ENCODE results near the gene ARHGAP4. TPM values are rescaled to one million over a fixed set of nuclear protein-coding genes. Genes with fewer than 3 reads are reported as not detected.

ARHGAP4 gene
- total RNA-seq, 4 donors from 2014 or later, result 2.6 to 10.7 (median 4.4) TPM

DNA sequence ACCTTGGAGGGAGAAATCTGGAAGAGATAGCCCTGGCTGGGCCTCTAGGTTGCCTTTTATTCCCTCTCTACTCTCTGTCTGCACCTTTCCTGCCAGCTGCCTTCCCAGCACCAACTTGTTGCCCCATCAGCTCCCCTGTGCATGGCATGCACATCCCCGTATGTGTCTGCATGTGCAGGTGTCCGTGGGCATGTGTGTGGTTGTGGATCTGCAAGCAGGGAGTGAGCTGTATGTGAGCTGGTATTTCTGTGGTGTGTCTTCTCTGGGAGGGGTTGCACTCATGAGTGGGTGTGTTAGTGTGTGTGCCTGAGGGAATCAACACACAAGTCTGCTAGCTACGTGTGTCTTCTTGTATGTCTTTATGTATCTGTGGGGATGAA lies 50.0 kb downstream of the ARHGAP4 start:
- DNase-seq, result no peak
- TF ChIP-seq, protein P1, sequence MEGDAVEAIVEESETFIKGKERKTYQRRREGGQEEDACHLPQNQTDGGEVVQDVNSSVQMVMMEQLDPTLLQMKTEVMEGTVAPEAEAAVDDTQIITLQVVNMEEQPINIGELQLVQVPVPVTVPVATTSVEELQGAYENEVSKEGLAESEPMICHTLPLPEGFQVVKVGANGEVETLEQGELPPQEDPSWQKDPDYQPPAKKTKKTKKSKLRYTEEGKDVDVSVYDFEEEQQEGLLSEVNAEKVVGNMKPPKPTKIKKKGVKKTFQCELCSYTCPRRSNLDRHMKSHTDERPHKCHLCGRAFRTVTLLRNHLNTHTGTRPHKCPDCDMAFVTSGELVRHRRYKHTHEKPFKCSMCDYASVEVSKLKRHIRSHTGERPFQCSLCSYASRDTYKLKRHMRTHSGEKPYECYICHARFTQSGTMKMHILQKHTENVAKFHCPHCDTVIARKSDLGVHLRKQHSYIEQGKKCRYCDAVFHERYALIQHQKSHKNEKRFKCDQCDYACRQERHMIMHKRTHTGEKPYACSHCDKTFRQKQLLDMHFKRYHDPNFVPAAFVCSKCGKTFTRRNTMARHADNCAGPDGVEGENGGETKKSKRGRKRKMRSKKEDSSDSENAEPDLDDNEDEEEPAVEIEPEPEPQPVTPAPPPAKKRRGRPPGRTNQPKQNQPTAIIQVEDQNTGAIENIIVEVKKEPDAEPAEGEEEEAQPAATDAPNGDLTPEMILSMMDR (IDR thresholded peaks at IDR 0.05 in 4 of 5, conservative IDR thresholded peaks at IDR 0.05 in 1 of 5), result no peak
- TF ChIP-seq POLR2A (IDR thresholded peaks at IDR 0.05), result no peak
- Histone ChIP-seq H3K36me3 (no peaks in the 10 kb centered on the region), H3K4me1 (no peaks in the 10 kb centered on the region), H3K9me3 (no peaks in the 10 kb centered on the region), H3K4me3 (no peak overlapping the region), H3K27me3 (peaks cover 0 to 37% (median 13%) of the 10 kb centered on the region in 3 donors), H3K27ac (no peak overlapping the region)
- in situ Hi-C loops (cut with MboI; ENCODE audit: low sequenced_read_pairs in 4 of 4), result no loop called here
- intact Hi-C loops (cut with DNase I; ENCODE audit: low total_unique reads), result no loop called here
- ATAC-seq, result no peak

DNA sequence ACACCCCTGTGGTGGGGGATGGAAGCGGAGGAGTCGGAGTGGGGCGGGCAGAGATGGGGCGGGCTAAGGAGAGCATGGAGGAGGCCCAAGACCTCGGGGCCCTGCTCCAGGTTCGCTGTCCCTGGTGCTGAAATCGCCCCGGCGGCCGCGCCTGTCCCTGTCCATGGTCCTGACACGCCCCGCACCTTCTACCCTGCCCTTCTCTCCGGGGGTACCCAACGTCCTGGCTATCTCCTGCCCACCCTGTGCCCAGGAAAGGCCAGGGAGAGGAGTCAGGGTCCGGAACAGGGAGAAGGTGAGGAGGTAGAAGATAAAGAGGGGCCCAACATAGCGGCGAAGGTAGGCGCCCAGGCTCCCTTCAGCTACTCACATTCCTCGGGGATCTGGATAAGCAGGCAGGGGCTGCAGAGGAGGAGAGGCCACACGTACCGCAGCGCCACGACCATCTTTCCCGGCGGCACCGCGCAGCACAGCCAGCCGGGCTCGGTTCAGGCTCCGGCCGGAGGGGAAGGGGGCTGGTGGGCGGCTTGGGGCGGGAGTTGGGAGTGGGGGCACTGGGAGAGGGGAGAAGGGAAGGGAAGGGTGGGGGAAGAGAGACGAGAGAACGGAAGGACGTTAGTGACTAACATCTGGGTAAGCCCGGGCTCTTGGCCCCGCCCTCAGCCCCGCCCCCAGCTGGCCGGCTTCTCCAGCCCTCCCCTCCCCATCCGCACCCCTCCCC lies 50.5 kb downstream of the ARHGAP4 start:
- H3K27ac ChIP-seq, result no peak overlapping the region
- H3K9me3 ChIP-seq, result no peaks in the 10 kb centered on the region
- H3K4me1 ChIP-seq, result no peaks in the 10 kb centered on the region
- TF ChIP-seq, protein P1 (IDR thresholded peaks at IDR 0.05 in 4 of 5, conservative IDR thresholded peaks at IDR 0.05 in 1 of 5), result no peak
- TF ChIP-seq POLR2A (IDR thresholded peaks at IDR 0.05), result no peak
- H3K36me3 ChIP-seq, result no peaks in the 10 kb centered on the region
- no peak for DNase-seq
- H3K4me3 ChIP-seq, result no peak overlapping the region
- ATAC-seq, result no peak
- H3K27me3 ChIP-seq, result peaks cover 0 to 34% (median 13%) of the 10 kb centered on the region in 3 donors
- intact Hi-C loops (cut with DNase I; ENCODE audit: low total_unique reads), result no loop called here
- in situ Hi-C loops (cut with MboI; ENCODE audit: low sequenced_read_pairs in 4 of 4), result no loop called here

DNA sequence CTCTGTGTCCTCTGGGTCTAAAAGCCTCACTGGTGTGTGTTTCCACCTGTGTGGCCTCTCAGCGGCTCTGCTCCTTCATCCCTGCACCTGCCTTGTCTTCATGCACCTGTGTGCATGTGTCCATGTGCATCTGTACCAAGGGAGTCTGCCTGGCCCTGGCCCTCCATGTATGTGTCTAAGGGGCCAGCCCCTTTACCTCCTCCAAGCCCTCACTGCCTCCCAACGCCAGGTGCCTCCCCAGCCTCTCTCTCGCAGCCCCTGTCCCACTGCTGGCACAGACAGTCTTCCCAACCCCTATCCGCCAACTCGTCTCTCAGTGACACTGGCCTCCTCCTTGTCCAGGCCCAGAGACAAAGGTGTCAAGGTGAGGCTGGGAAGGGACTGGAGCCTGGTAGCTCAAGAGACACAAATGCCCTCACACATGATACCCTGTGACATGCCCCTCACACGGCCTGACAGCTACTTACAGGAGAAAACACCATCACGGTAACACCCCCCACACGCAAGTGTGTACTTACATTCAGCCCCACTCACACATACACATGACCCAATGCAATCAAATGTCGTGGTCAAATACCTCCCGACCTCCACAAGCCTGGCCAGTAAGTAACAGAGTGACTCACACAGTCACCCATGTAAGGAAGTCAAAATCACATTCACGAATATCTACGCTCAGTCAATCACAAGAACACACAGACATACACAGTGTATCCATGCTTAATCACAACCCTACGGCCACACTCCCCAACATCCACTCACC lies 51.5 kb downstream of the ARHGAP4 start:
- ATAC-seq, result no peak
- Histone ChIP-seq H3K27ac (no peak overlapping the region), H3K9me3 (no peaks in the 10 kb centered on the region), H3K27me3 (peaks cover 0 to 25% (median 12%) of the 10 kb centered on the region in 3 donors), H3K36me3 (no peaks in the 10 kb centered on the region), H3K4me1 (no peaks in the 10 kb centered on the region), H3K4me3 (no peak overlapping the region)
- no peak for TF ChIP-seq POLR2A (IDR thresholded peaks at IDR 0.05)
- TF ChIP-seq, protein P1 (IDR thresholded peaks at IDR 0.05 in 4 of 5, conservative IDR thresholded peaks at IDR 0.05 in 1 of 5), result no peak
- intact Hi-C loops (cut with DNase I; ENCODE audit: low total_unique reads) (no loop called here), in situ Hi-C loops (cut with MboI; ENCODE audit: low sequenced_read_pairs in 4 of 4) (no loop called here)
- no peak for DNase-seq

DNA sequence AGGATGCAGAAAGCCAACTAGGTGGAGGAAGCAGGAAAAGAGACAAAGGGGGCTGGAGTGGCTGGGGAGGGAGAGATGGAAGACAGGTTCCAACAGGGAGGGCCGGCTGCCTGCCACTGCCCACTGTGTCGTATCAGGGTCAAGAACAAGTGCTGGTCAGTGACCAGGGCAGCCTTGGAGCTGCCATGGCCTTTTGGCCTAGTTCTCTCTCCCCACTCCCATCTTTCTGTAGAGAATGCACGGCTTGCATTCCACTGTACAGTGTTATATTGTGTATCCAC lies 52.0 kb downstream of the ARHGAP4 start:
- DNase-seq, result no peak
- H3K36me3 ChIP-seq, result no peaks in the 10 kb centered on the region
- in situ Hi-C loops (cut with MboI; ENCODE audit: low sequenced_read_pairs in 4 of 4) (no loop called here), intact Hi-C loops (cut with DNase I; ENCODE audit: low total_unique reads) (no loop called here)
- no peak overlapping the region for H3K4me3 ChIP-seq
- ATAC-seq, result no peak
- H3K27me3 ChIP-seq, result peaks cover 0 to 20% (median 10%) of the 10 kb centered on the region in 3 donors
- TF ChIP-seq POLR2A (IDR thresholded peaks at IDR 0.05), result no peak
- TF ChIP-seq, protein P1 (IDR thresholded peaks at IDR 0.05 in 4 of 5, conservative IDR thresholded peaks at IDR 0.05 in 1 of 5), result no peak
- no peaks in the 10 kb centered on the region for H3K4me1 ChIP-seq
- no peak overlapping the region for H3K27ac ChIP-seq
- no peaks in the 10 kb centered on the region for H3K9me3 ChIP-seq
